ENCODE measurements around the gene HIPK2. TPM values are rescaled to one million over a fixed set of nuclear protein-coding genes. Genes with fewer than 3 reads are reported as not detected.

The HIPK2 gene
- total RNA-seq, 1 experiment from 2014 or later, result 33.4 TPM

DNA sequence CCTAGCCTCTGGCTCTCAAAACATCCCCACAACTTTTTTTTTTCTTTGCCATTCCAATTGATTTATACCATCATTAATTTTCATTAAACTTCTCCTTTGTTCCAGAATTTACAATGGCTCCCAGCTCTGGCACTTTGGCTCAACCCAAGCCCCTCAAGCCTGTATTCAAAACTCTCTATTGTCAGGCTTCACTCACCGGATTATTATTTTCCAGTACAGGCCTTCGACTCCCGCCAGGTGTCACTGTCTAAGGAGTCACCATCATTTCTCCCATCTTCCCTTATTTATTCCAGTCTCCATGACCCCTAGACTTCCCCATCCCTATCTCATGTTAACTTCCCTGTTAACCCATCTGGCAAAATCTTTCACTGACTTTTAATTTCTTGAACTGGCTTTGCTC lies 67.8 kb downstream of the HIPK2 start:
- Mint-ChIP-seq H3K27me3 (ENCODE audit: unreplicated experiment) (no peaks in the 10 kb centered on the region), H3K9me3 (ENCODE audit: low read depth, unreplicated experiment) (no peaks in the 10 kb centered on the region), H3K36me3 (ENCODE audit: insufficient read depth, unreplicated experiment) (peaks cover 5% of the 10 kb centered on the region), H3K4me3 (ENCODE audit: low read depth, unreplicated experiment) (no peak overlapping the region), H3K27ac (ENCODE audit: unreplicated experiment) (no peak overlapping the region), H3K4me1 (ENCODE audit: low read depth, unreplicated experiment) (no peaks in the 10 kb centered on the region)
- intact Hi-C loops (cut with micrococcal nuclease; ENCODE audit: unreplicated experiment), result no loop called here
- CTCF ChIA-PET, result no interaction called here
- DNase-seq, result no peak
- no TSS peak for BruUV-seq (replicated peaks)
- TF ChIP-seq, protein P1, sequence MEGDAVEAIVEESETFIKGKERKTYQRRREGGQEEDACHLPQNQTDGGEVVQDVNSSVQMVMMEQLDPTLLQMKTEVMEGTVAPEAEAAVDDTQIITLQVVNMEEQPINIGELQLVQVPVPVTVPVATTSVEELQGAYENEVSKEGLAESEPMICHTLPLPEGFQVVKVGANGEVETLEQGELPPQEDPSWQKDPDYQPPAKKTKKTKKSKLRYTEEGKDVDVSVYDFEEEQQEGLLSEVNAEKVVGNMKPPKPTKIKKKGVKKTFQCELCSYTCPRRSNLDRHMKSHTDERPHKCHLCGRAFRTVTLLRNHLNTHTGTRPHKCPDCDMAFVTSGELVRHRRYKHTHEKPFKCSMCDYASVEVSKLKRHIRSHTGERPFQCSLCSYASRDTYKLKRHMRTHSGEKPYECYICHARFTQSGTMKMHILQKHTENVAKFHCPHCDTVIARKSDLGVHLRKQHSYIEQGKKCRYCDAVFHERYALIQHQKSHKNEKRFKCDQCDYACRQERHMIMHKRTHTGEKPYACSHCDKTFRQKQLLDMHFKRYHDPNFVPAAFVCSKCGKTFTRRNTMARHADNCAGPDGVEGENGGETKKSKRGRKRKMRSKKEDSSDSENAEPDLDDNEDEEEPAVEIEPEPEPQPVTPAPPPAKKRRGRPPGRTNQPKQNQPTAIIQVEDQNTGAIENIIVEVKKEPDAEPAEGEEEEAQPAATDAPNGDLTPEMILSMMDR (IDR thresholded peaks at IDR 0.05; ENCODE audit: unreplicated experiment), result no peak

DNA sequence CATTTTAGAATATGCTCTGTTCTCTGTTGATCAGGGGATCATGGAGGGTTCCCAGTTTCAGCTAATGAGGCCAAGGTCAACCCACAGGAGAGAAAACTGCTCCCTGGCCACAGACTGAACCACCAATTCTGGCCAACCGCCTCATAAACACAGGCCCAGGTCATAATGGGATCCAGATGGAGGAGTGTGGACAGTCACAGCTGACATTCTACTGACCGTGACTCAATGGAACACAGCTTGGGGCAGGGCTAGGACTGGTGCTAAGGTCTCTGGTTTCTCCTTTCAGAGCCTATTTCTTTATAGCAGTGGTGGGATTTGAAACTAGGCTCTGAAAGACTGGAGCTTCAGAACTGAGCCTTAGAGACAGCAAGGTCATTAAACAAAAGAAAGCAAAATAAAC lies 68.3 kb downstream of the HIPK2 start:
- CTCF ChIA-PET, result interaction anchor here (0.6 kb wide), 1 partner anchor 47 kb away, joined by 3 read pairs; no protein-coding TSS in a partner anchor
- BruUV-seq (replicated peaks), result no TSS peak
- DNase-seq, result no peak
- H3K4me3 Mint-ChIP-seq (ENCODE audit: low read depth, unreplicated experiment), result no peak overlapping the region
- H3K4me1 Mint-ChIP-seq (ENCODE audit: low read depth, unreplicated experiment), result no peaks in the 10 kb centered on the region
- H3K27me3 Mint-ChIP-seq (ENCODE audit: unreplicated experiment), result no peaks in the 10 kb centered on the region
- TF ChIP-seq, protein P1 (IDR thresholded peaks at IDR 0.05; ENCODE audit: unreplicated experiment), result no peak
- H3K36me3 Mint-ChIP-seq (ENCODE audit: insufficient read depth, unreplicated experiment), result peaks cover 5% of the 10 kb centered on the region
- no peak overlapping the region for H3K27ac Mint-ChIP-seq (ENCODE audit: unreplicated experiment)
- intact Hi-C loops (cut with micrococcal nuclease; ENCODE audit: unreplicated experiment), result no loop called here
- no peaks in the 10 kb centered on the region for H3K9me3 Mint-ChIP-seq (ENCODE audit: low read depth, unreplicated experiment)

DNA sequence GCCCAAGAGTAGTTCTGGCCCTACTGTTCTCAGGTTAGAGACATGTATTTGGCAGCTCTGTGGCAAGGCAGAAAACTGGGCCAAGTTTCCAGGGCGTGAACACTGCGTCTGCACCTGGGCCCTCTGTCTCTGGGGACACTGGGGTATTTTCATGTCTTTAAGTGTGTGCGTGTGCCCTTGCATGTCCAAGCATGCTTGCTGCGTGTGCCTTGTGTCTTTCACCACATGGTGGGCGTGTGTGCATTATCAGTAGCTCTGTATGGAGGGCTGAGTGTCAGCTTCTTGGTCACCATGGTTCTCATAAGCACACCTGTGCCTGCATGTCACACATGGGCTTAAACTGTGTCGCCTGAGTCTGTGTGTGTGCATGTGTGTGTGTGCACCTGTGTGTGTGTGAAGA lies 69.3 kb downstream of the HIPK2 start:
- CTCF ChIA-PET, result interaction anchor here (0.6 kb wide), 1 partner anchor 21 kb away, joined by 3 read pairs; no protein-coding TSS in a partner anchor
- intact Hi-C loops (cut with micrococcal nuclease; ENCODE audit: unreplicated experiment), result no loop called here
- no peaks in the 10 kb centered on the region for H3K27me3 Mint-ChIP-seq (ENCODE audit: unreplicated experiment)
- no peak overlapping the region for H3K27ac Mint-ChIP-seq (ENCODE audit: unreplicated experiment)
- TF ChIP-seq, protein P1 (IDR thresholded peaks at IDR 0.05; ENCODE audit: unreplicated experiment), result no peak
- no peak overlapping the region for H3K4me3 Mint-ChIP-seq (ENCODE audit: low read depth, unreplicated experiment)
- no TSS peak for BruUV-seq (replicated peaks)
- H3K9me3 Mint-ChIP-seq (ENCODE audit: low read depth, unreplicated experiment), result no peaks in the 10 kb centered on the region
- H3K36me3 Mint-ChIP-seq (ENCODE audit: insufficient read depth, unreplicated experiment), result no peaks in the 10 kb centered on the region
- H3K4me1 Mint-ChIP-seq (ENCODE audit: low read depth, unreplicated experiment), result no peaks in the 10 kb centered on the region
- no peak for DNase-seq

DNA sequence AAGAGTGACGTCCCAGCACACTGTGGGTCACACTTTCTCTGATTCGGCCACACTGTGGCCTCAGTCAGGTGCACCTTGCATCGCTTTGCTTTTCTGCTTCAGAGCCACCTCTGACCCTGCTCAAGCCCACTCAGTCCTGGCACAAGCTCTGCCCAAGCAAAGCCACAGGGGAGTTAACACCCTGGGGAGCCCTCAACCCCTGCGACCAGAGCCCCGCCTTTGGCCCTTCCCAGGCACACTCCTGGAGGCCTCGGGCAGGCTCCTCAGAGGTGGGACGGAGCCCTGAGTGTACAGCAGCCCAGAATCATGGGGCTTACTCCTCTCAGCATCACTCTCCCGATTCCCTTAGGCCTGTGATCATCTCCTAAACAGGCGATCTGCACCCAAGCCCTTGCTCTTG lies 71.0 kb downstream of the HIPK2 start:
- intact Hi-C loops (cut with micrococcal nuclease; ENCODE audit: unreplicated experiment), result no loop called here
- no peaks in the 10 kb centered on the region for H3K4me1 Mint-ChIP-seq (ENCODE audit: low read depth, unreplicated experiment)
- BruUV-seq (replicated peaks), result no TSS peak
- no peaks in the 10 kb centered on the region for H3K9me3 Mint-ChIP-seq (ENCODE audit: low read depth, unreplicated experiment)
- no peak for DNase-seq
- no peak overlapping the region for H3K27ac Mint-ChIP-seq (ENCODE audit: unreplicated experiment)
- H3K36me3 Mint-ChIP-seq (ENCODE audit: insufficient read depth, unreplicated experiment), result no peaks in the 10 kb centered on the region
- no peak overlapping the region for H3K4me3 Mint-ChIP-seq (ENCODE audit: low read depth, unreplicated experiment)
- H3K27me3 Mint-ChIP-seq (ENCODE audit: unreplicated experiment), result no peaks in the 10 kb centered on the region
- CTCF ChIA-PET, result no interaction called here
- TF ChIP-seq, protein P1 (IDR thresholded peaks at IDR 0.05; ENCODE audit: unreplicated experiment), result no peak

Measured in Calu3 (cell line).